Measurements from ENCODE around the gene EHD2.

Gene EHD2

DNA sequence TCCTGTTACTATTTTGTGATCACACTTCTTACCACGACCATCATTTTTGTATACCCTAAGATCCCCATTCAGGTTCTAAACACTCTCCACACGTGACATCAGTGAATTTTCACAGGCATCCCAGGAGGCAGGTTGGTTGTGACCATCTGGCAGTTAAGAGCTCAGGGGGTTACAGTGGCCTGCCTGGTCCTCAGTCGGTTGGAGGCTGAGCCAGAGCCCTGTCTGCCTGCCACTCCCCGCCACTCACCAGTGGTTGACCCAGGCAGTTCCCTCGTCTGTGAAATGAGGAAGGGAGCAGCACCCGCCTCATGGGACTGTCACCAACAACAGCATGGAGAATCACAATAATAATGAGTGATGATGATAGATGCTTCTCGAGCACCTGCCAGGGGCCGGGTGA, 36.4 kb upstream of the EHD2 start:
- H4K20me1 ChIP-seq (ENCODE audit: low read depth, low read length) = no peaks in the 10 kb centered on the region
- H3F3A ChIP-seq (ENCODE audit: insufficient read depth) = no peaks in the 10 kb centered on the region
- H3K79me2 ChIP-seq (ENCODE audit: insufficient read depth, low read length) = no peaks in the 10 kb centered on the region
- H3K9me3 ChIP-seq (ENCODE audit: insufficient read depth, low read length) = no peaks in the 10 kb centered on the region
- H2AFZ ChIP-seq (ENCODE audit: low read depth, low read length, severe bottlenecking) = no peak overlapping the region
- no peaks in the 10 kb centered on the region for H3K36me3 ChIP-seq (ENCODE audit: low read length)
- no peaks in the 10 kb centered on the region for H3K27me3 ChIP-seq (ENCODE audit: low read length)
- no peak overlapping the region for H3K4me2 ChIP-seq (ENCODE audit: low read depth, low read length, poor library complexity, severe bottlenecking)
- H3K27ac ChIP-seq (ENCODE audit: low read depth, low read length) = no peak overlapping the region
- no peak overlapping the region for H3K9ac ChIP-seq (ENCODE audit: low read length)
- H3K9me2 ChIP-seq (replicated peaks; ENCODE audit: insufficient read depth, low read length) = no peaks in the 10 kb centered on the region
- no peak overlapping the region for H3K4me3 ChIP-seq (ENCODE audit: insufficient read depth, low read length, poor library complexity, severe bottlenecking)
- TF ChIP-seq, protein P1, sequence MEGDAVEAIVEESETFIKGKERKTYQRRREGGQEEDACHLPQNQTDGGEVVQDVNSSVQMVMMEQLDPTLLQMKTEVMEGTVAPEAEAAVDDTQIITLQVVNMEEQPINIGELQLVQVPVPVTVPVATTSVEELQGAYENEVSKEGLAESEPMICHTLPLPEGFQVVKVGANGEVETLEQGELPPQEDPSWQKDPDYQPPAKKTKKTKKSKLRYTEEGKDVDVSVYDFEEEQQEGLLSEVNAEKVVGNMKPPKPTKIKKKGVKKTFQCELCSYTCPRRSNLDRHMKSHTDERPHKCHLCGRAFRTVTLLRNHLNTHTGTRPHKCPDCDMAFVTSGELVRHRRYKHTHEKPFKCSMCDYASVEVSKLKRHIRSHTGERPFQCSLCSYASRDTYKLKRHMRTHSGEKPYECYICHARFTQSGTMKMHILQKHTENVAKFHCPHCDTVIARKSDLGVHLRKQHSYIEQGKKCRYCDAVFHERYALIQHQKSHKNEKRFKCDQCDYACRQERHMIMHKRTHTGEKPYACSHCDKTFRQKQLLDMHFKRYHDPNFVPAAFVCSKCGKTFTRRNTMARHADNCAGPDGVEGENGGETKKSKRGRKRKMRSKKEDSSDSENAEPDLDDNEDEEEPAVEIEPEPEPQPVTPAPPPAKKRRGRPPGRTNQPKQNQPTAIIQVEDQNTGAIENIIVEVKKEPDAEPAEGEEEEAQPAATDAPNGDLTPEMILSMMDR (IDR thresholded peaks at IDR 0.05; ENCODE audit: insufficient read depth, low read length, poor library complexity, severe bottlenecking) = no peak

DNA sequence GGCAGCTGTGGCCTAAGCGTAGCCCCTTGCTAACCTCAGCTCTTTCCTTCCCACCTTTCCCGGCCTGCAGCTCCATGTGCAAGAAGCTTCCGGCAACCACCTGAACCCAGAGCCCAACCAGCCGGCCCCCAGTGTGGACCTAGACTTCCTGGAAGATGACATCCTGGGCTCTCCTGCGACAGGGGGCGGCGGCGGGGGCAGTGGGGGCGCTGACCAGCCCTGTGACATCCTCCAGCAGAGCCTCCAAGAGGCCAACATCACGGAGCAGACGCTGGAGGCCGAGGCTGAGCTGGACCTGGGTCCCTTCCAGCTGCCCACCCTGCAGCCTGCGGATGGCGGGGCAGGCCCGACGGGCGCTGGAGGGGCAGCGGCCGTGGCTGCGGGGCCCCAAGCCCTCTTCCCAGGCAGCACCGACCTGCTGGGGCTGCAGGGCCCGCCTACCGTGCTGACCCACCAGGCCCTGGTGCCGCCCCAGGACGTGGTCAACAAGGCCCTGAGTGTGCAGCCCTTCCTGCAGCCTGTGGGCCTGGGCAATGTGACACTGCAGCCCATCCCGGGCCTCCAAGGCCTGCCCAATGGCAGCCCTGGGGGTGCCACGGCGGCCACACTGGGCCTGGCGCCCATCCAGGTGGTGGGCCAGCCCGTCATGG, 33.8 kb upstream of the EHD2 start:
- Histone ChIP-seq H3F3A (ENCODE audit: insufficient read depth) (0 out of 2 replicates have a peak, but pooled peaks cover 5% of the 10 kb centered on the region), H3K9me2 (replicated peaks; ENCODE audit: insufficient read depth, low read length) (no peaks in the 10 kb centered on the region), H3K27ac (ENCODE audit: low read depth, low read length) (no peak overlapping the region), H3K4me2 (ENCODE audit: low read depth, low read length, poor library complexity, severe bottlenecking) (no peak overlapping the region), H3K27me3 (ENCODE audit: low read length) (no peaks in the 10 kb centered on the region), H3K36me3 (ENCODE audit: low read length) (no peaks in the 10 kb centered on the region), H3K9ac (ENCODE audit: low read length) (no peak overlapping the region), H4K20me1 (ENCODE audit: low read depth, low read length) (no peaks in the 10 kb centered on the region), H2AFZ (ENCODE audit: low read depth, low read length, severe bottlenecking) (no peak overlapping the region), H3K4me3 (ENCODE audit: insufficient read depth, low read length, poor library complexity, severe bottlenecking) (no peak overlapping the region), H3K9me3 (ENCODE audit: insufficient read depth, low read length) (no peaks in the 10 kb centered on the region), H3K79me2 (ENCODE audit: insufficient read depth, low read length) (no peaks in the 10 kb centered on the region)
- TF ChIP-seq, protein P1 (IDR thresholded peaks at IDR 0.05; ENCODE audit: insufficient read depth, low read length, poor library complexity, severe bottlenecking) = no peak
- TF ChIP-seq EZH2phosphoT487 (conservative IDR thresholded peaks at IDR 0.05; ENCODE audit: low read length) = no peak

DNA sequence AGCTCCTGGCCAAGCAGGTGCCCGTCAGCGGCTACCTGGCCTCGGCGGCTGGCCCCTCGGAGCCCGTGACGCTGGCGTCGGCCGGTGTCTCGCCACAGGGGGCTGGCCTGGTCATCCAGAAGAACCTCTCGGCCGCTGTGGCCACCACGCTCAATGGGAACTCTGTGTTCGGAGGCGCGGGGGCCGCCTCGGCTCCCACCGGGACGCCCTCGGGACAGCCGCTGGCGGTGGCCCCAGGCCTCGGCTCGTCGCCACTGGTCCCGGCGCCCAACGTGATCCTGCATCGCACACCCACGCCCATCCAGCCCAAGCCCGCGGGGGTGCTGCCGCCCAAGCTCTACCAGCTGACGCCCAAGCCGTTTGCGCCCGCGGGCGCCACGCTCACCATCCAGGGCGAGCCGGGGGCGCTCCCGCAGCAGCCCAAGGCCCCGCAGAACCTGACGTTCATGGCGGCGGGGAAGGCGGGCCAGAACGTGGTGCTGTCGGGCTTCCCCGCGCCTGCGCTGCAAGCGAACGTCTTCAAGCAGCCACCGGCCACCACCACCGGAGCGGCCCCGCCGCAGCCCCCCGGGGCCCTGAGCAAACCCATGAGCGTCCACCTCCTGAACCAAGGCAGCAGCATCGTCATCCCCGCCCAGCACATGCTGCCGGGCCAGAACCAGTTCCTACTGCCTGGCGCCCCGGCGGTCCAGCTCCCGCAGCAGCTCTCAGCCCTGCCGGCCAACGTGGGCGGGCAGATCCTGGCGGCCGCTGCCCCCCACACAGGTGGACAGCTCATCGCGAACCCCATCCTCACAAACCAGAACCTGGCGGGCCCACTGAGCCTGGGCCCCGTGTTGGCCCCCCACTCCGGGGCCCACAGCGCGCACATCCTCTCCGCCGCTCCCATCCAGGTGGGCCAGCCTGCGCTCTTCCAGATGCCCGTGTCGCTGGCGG, 33.0 kb upstream of the EHD2 start:
- H2AFZ ChIP-seq (ENCODE audit: low read depth, low read length, severe bottlenecking) = no peak overlapping the region
- H3K27ac ChIP-seq (ENCODE audit: low read depth, low read length) = no peak overlapping the region
- no peaks in the 10 kb centered on the region for H3K9me3 ChIP-seq (ENCODE audit: insufficient read depth, low read length)
- no peaks in the 10 kb centered on the region for H3K79me2 ChIP-seq (ENCODE audit: insufficient read depth, low read length)
- H4K20me1 ChIP-seq (ENCODE audit: low read depth, low read length) = no peaks in the 10 kb centered on the region
- no peaks in the 10 kb centered on the region for H3K36me3 ChIP-seq (ENCODE audit: low read length)
- no peaks in the 10 kb centered on the region for H3K27me3 ChIP-seq (ENCODE audit: low read length)
- H3K9me2 ChIP-seq (replicated peaks; ENCODE audit: insufficient read depth, low read length) = no peaks in the 10 kb centered on the region
- no peak for TF ChIP-seq EZH2phosphoT487 (conservative IDR thresholded peaks at IDR 0.05; ENCODE audit: low read length)
- TF ChIP-seq, protein P1 (IDR thresholded peaks at IDR 0.05; ENCODE audit: insufficient read depth, low read length, poor library complexity, severe bottlenecking) = no peak
- no peak overlapping the region for H3K4me3 ChIP-seq (ENCODE audit: insufficient read depth, low read length, poor library complexity, severe bottlenecking)
- H3K9ac ChIP-seq (ENCODE audit: low read length) = no peak overlapping the region
- no peak overlapping the region for H3K4me2 ChIP-seq (ENCODE audit: low read depth, low read length, poor library complexity, severe bottlenecking)
- 0 out of 2 replicates have a peak, but pooled peaks cover 5% of the 10 kb centered on the region for H3F3A ChIP-seq (ENCODE audit: insufficient read depth)

All from SU-DHL-6 (cell line).